K562 (cell line): Measurements from ENCODE around the gene PCCA. TPM values are rescaled to one million over a fixed set of nuclear protein-coding genes. Genes with fewer than 3 reads are reported as not detected.

Experiments
- ATAC-seq: fragments of 200-7000 bp; cut with Tn5 transposase; 3 replicates; pipeline ENCODE4 v1.9.1; 2020; ENCODE audit warnings: moderate library complexity
- BruUV-seq: library from RNA; stranded (reverse); fragments of 400-500 nt; replicated peaks from 2 replicates; lab custom pipeline; 2021; lab: Mats Ljungman, UMichigan
- CTCF ChIA-PET: fragments of 300-600 bp; formaldehyde crosslinking; extraction: SDS; loops from one replicate; lab custom pipeline; 2021; ENCODE audit warnings: low intra/inter-chr PET ratio; lab: Yijun Ruan, JAX
- POLR2A ChIA-PET: fragments of 300-600, 350-650 bp; sonication (Branson Sonifier 250); formaldehyde crosslinking; extraction: SDS; loops from one replicate; lab custom pipeline; 2021; ENCODE audit warnings: antibody characterized with exemption, inconsistent platforms; lab: Yijun Ruan, JAX
- DNase-seq, 4 experiments: peaks; one replicate each; pipeline versions ENCODE4 v3.0.0 to v3.0.0-alpha.2; 2011 to 2018; ENCODE audit warnings: low spot score in 3 of 4, mixed read lengths in 3 of 4; ENCODE audit errors: extremely low read depth in 1 of 4
- FAIRE-seq: peaks from 2 replicates; lab custom pipeline; 2011; peaks lifted over from hg19 to GRCh38; lab: Jason Lieb, UNC
- H2AFZ ChIP-seq: 2 replicates; pipeline ENCODE4 v1.6.0; 2011; ENCODE audit warnings: low read depth, low read length, control low read depth, inconsistent platforms
- H3K27ac ChIP-seq: fragments of 200-600 bp; 3 replicates; pipeline ENCODE4 v1.8.0; 2011; ENCODE audit warnings: low read depth, mild to moderate bottlenecking, control low read depth, inconsistent platforms, low read length, moderate library complexity, mixed read lengths; ENCODE audit errors: extremely low read depth
- H3K27me3 ChIP-seq, 2 experiments: fragments of 300-600 bp in 1 of 2; 2 replicates in 1 of 2; 3 replicates in 1 of 2; pipeline versions ENCODE4 v1.6.0 to v1.8.0; 2011; ENCODE audit warnings: inconsistent platforms in 2 of 2, low read length in 2 of 2, mild to moderate bottlenecking in 1 of 2, mixed read lengths in 1 of 2, moderate library complexity in 1 of 2; ENCODE audit not compliant: control insufficient read depth in 2 of 2, insufficient read depth in 2 of 2
- H3K36me3 ChIP-seq: fragments of 300-600 bp; 3 replicates; pipeline ENCODE4 v1.8.0; 2011; ENCODE audit warnings: mild to moderate bottlenecking, low read length, inconsistent platforms; ENCODE audit not compliant: control insufficient read depth, insufficient read depth
- H3K4me1 ChIP-seq, 2 experiments: fragments of 200-600 bp in 1 of 2; replicated peaks in 1 of 2; 2 replicates in 1 of 2; 3 replicates in 1 of 2; pipeline versions ENCODE4 v1.5.1 to v1.8.0; 2011; ENCODE audit warnings: inconsistent platforms in 2 of 2, low read length in 2 of 2, mild to moderate bottlenecking in 1 of 2, mixed read lengths in 1 of 2, moderate library complexity in 1 of 2; ENCODE audit not compliant: control insufficient read depth in 2 of 2, insufficient read depth in 2 of 2
- H3K4me2 ChIP-seq: 2 replicates; pipeline ENCODE4 v1.6.1; 2011; ENCODE audit warnings: low read length, control low read depth, inconsistent platforms, mixed read lengths; ENCODE audit not compliant: insufficient read depth
- H3K4me3 ChIP-seq: fragments of 200-600 bp; sonication (generic), shearing (Covaris generic); 2 replicates; pipeline ENCODE4 v1.5.1; 2016; ENCODE audit warnings: control low read depth, inconsistent platforms
- H3K79me2 ChIP-seq: fragments of 200-600 bp; 3 replicates; pipeline ENCODE4 v1.8.0; 2011; ENCODE audit warnings: low read length, inconsistent platforms; ENCODE audit not compliant: control insufficient read depth, insufficient read depth
- H3K9ac ChIP-seq, 2 experiments: 2 replicates each; pipeline versions ENCODE4 v1.6.0 to v1.6.1; 2011; ENCODE audit warnings: low read depth in 2 of 2, low read length in 2 of 2, control low read depth in 1 of 2, inconsistent platforms in 1 of 2, mild to moderate bottlenecking in 1 of 2, mixed read lengths in 1 of 2; ENCODE audit not compliant: insufficient read depth in 1 of 2
- H3K9me1 ChIP-seq: one replicate; pipeline ENCODE4 v1.6.0; 2011; ENCODE audit warnings: inconsistent platforms, mild to moderate bottlenecking, low read length, moderate library complexity; ENCODE audit not compliant: control insufficient read depth, insufficient read depth
- H3K9me3 ChIP-seq: replicated peaks from 2 replicates; pipeline ENCODE4 v1.5.1; 2011; ENCODE audit warnings: low read depth, low read length, inconsistent platforms; ENCODE audit not compliant: control insufficient read depth, insufficient read depth
- H4K20me1 ChIP-seq: replicated peaks from 2 replicates; pipeline ENCODE4 v1.6.1; 2011; ENCODE audit warnings: low read length, inconsistent platforms, mixed read lengths; ENCODE audit not compliant: control insufficient read depth, insufficient read depth
- E4F1 ChIP-seq: fragments of 250-450 bp; sonication (Bioruptor Pico); IDR thresholded peaks from 2 replicates; pipeline ENCODE4 v1.5.0; 2021; ENCODE audit warnings: mild to moderate bottlenecking, borderline replicate concordance
- ESRRB ChIP-seq: fragments of 250-450 bp; sonication (Bioruptor Pico); IDR thresholded peaks from 2 replicates; pipeline ENCODE4 v1.5.0; 2020; ENCODE audit warnings: mild to moderate bottlenecking, moderate library complexity, borderline replicate concordance
- MCM3 ChIP-seq: fragments of 450-650 bp; IDR thresholded peaks from 2 replicates; pipeline ENCODE4 v1.6.1; 2016
- NFE2 ChIP-seq: IDR thresholded peaks from 2 replicates; pipeline ENCODE4 v1.6.1; 2014; ENCODE audit warnings: antibody characterized with exemption, low read depth
- NR4A1 ChIP-seq, 2 experiments: fragments of 250-450 bp in 1 of 2; fragments of 450-650 bp in 1 of 2; sonication (Bioruptor Pico) in 1 of 2; IDR thresholded peaks; 2 replicates each; pipeline versions ENCODE4 v1.4.0 to v1.6.1; 2016 to 2020; ENCODE audit warnings: mild to moderate bottlenecking in 2 of 2, missing compliant biosample characterization in 1 of 2, missing genetic modification characterization in 1 of 2, moderate library complexity in 1 of 2
- PTBP1 ChIP-seq: fragments of 200-400 bp; formaldehyde crosslinking; IDR thresholded peaks from 2 replicates; pipeline ENCODE4 v1.6.1; 2017; ENCODE audit warnings: low read depth, low read length
- PURB ChIP-seq: sonication (generic); formaldehyde crosslinking; IDR thresholded peaks from 2 replicates; pipeline ENCODE4 v1.9.0; 2021; ENCODE audit warnings: low read depth, mild to moderate bottlenecking, missing genetic modification reagents
- ZNF280B ChIP-seq: fragments of 250-450 bp; sonication (Bioruptor Pico); IDR thresholded peaks from 2 replicates; pipeline ENCODE4 v1.5.1; 2021; ENCODE audit warnings: mild to moderate bottlenecking
- ZNF764 ChIP-seq: fragments of 250-450 bp; sonication (Bioruptor Pico); IDR thresholded peaks from 2 replicates; pipeline ENCODE4 v1.4.0; 2020; ENCODE audit warnings: low read depth, mild to moderate bottlenecking, moderate library complexity
- ZNF785 ChIP-seq: fragments of 250-450 bp; sonication (Bioruptor Pico); IDR thresholded peaks from 2 replicates; pipeline ENCODE4 v1.4.0; 2020; ENCODE audit warnings: mild to moderate bottlenecking
- WGBS: fragments of 100-300 bp; shearing (Covaris generic); methylation state at CpG from one replicate; pipeline ENCODE4 v1.1.6; 2016; ENCODE audit warnings: low coverage, mixed read lengths; ENCODE audit not compliant: insufficient coverage; ENCODE audit errors: missing lambda C conversion rate; 5-methylcytosine and 5-hydroxymethylcytosine counted together
- in situ Hi-C: fragments of 300-500 bp; cut with MboI; formaldehyde crosslinking; loops from 4 replicates; pipeline ENCODE4 v1.15.0; 2018; ENCODE audit warnings: inconsistent platforms, mixed read lengths
- intact Hi-C: fragments of 100-400 bp; cut with micrococcal nuclease; formaldehyde crosslinking; loops from 2 replicates; pipeline ENCODE4 v1.14.2; 2022
- polyA plus RNA-seq, 8 experiments: library from polyadenylated mRNA; depleted of rRNA in 4 of 8; stranded (reverse) in 5 of 8; unstranded in 3 of 8; fragments of >200 nt; fragmentation: Nextera tagmentation in 2 of 8; fragmentation: Illumina TruSeq in 1 of 8; extraction: Ambion mirVana in 2 of 8; extraction: Trizol in 1 of 8; gene quantifications; 2 replicates each; pipeline versions ENCODE4 v1.2.1 to v1.2.3, GENCODE V29; 2011 to 2014; ENCODE audit warnings: inconsistent platforms in 1 of 8, missing spikeins in 1 of 8
- total RNA-seq, 7 experiments: library from RNA; depleted of rRNA in 6 of 7; stranded (reverse); fragments of >200 nt in 6 of 7; fragmentation: Illumina TruSeq in 2 of 7; extraction: Trizol in 2 of 7; gene quantifications; 2 replicates each; pipeline versions ENCODE4 v1.2.1 to v1.2.3, GENCODE V29; 2011 to 2021; ENCODE audit warnings: low replicate concordance in 1 of 7
- TF ChIP-seq, protein P1 (sequence below), 3 experiments: fragments of 200-800 bp in 1 of 3; fragments of 250-450 bp in 1 of 3; fragments of 450-650 bp in 1 of 3; sonication (Bioruptor Pico) in 1 of 3; sonication (Bioruptor generic) in 1 of 3; formaldehyde crosslinking in 1 of 3; IDR thresholded peaks; 2 replicates each; pipeline versions ENCODE4 v1.6.1 to v1.8.0; 2016 to 2022; ENCODE audit warnings: mild to moderate bottlenecking in 2 of 3, missing genetic modification characterization in 2 of 3, missing compliant biosample characterization in 1 of 3, moderate library complexity in 1 of 3
- TF ChIP-seq, protein P2 (sequence below): sonication (generic); formaldehyde crosslinking; IDR thresholded peaks from 2 replicates; pipeline ENCODE4 v1.8.1; 2022; ENCODE audit warnings: missing genetic modification reagents

Gene PCCA
- total and polyA plus RNA-seq, 9 of the 15 experiments (the other 6 are each of a cell fraction or from before 2014, with no cell fraction given) = 5.2 to 14.1 (median 9.7) TPM

DNA sequence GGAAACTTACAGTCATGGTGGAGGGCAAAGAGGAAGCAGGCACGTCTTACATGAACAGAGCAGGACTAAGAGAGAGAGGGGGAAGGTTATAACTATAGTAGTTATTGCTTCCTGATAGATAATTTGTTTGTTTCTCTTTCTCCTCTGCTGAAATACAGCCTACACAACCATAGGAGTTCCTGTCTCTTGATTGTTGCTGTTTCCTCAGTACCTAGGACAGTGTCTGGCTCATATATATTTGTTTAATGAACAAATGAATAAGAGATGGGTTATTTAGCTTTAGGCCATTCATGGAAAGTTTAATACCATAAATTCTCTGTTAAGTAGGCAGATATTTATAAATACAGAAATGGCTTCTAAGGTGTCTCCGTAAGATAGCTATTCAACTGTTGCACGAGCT, 95.2 kb downstream of the PCCA start:
- ATAC-seq = no peak
- Histone ChIP-seq H3K9me1 (no peaks in the 10 kb centered on the region), H3K79me2 (no peaks in the 10 kb centered on the region), H4K20me1 (no peaks in the 10 kb centered on the region; the same call in 1 of the 2 replicates), H3K36me3 (no peaks in the 10 kb centered on the region), H3K4me3 (no peak overlapping the region), H3K27ac (no peak overlapping the region), H3K9me3 (no peaks in the 10 kb centered on the region), H2AFZ (no peak overlapping the region), H3K4me2 (no peak overlapping the region), H3K27me3 (no peaks in the 10 kb centered on the region), H3K4me1 (no peaks in the 10 kb centered on the region), H3K9ac (no peak overlapping the region)
- no peak for FAIRE-seq
- in situ Hi-C loops (no loop called here), intact Hi-C loops (no loop called here)
- ChIA-PET CTCF (no interaction called here), POLR2A (interaction anchor here (0.6 to 1.4 kb wide), 3 partner anchors 12 to 95 kb away, joined by 3 to 4 read pairs (median 3); partner anchors contain the start of gene PCCA)
- DNase-seq = no peak
- no TSS peak for BruUV-seq
- WGBS = 58% methylated on average over 3 of the region's 3 CpGs
- TF ChIP-seq ZNF785 (CRISPR knock-in tag) = no peak
- TF ChIP-seq PURB (CRISPR knock-in tag) = no peak
- TF ChIP-seq PTBP1 = no peak
- TF ChIP-seq, protein P1, sequence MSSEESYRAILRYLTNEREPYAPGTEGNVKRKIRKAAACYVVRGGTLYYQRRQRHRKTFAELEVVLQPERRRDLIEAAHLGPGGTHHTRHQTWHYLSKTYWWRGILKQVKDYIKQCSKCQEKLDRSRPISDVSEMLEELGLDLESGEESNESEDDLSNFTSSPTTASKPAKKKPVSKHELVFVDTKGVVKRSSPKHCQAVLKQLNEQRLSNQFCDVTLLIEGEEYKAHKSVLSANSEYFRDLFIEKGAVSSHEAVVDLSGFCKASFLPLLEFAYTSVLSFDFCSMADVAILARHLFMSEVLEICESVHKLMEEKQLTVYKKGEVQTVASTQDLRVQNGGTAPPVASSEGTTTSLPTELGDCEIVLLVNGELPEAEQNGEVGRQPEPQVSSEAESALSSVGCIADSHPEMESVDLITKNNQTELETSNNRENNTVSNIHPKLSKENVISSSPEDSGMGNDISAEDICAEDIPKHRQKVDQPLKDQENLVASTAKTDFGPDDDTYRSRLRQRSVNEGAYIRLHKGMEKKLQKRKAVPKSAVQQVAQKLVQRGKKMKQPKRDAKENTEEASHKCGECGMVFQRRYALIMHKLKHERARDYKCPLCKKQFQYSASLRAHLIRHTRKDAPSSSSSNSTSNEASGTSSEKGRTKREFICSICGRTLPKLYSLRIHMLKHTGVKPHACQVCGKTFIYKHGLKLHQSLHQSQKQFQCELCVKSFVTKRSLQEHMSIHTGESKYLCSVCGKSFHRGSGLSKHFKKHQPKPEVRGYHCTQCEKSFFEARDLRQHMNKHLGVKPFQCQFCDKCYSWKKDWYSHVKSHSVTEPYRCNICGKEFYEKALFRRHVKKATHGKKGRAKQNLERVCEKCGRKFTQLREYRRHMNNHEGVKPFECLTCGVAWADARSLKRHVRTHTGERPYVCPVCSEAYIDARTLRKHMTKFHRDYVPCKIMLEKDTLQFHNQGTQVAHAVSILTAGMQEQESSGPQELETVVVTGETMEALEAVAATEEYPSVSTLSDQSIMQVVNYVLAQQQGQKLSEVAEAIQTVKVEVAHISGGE (CRISPR knock-in tag; IDR thresholded peaks at IDR 0.05) = no peak
- no peak for TF ChIP-seq NR4A1 (CRISPR knock-in tag; IDR thresholded peaks at IDR 0.05)
- TF ChIP-seq NR4A1 (tag; IDR thresholded peaks at IDR 0.05) = no peak
- no peak for TF ChIP-seq E4F1 (CRISPR knock-in tag)
- TF ChIP-seq ZNF764 = no peak
- no peak for TF ChIP-seq NFE2
- no peak for TF ChIP-seq MCM3
- no peak for TF ChIP-seq ZNF280B (CRISPR knock-in tag)
- TF ChIP-seq, protein P2, sequence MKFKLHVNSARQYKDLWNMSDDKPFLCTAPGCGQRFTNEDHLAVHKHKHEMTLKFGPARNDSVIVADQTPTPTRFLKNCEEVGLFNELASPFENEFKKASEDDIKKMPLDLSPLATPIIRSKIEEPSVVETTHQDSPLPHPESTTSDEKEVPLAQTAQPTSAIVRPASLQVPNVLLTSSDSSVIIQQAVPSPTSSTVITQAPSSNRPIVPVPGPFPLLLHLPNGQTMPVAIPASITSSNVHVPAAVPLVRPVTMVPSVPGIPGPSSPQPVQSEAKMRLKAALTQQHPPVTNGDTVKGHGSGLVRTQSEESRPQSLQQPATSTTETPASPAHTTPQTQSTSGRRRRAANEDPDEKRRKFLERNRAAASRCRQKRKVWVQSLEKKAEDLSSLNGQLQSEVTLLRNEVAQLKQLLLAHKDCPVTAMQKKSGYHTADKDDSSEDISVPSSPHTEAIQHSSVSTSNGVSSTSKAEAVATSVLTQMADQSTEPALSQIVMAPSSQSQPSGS (CRISPR knock-in tag) = no peak
- TF ChIP-seq ESRRB (CRISPR knock-in tag) = no peak
